Activated CD4-positive, CD25-positive, alpha-beta regulatory T cell (primary cell): Measurements from ENCODE around the gene ESPNL.
"Not testable (repeated sequence)": the region's sequence is repeated elsewhere in the genome, so short reads cannot be mapped to it uniquely, and the experiment has no call there.

Experiments
- DNase-seq, 4 experiments: peaks; one replicate each; lab custom pipeline; 2025; lab: John Stamatoyannopoulos, UW

ESPNL gene

DNA sequence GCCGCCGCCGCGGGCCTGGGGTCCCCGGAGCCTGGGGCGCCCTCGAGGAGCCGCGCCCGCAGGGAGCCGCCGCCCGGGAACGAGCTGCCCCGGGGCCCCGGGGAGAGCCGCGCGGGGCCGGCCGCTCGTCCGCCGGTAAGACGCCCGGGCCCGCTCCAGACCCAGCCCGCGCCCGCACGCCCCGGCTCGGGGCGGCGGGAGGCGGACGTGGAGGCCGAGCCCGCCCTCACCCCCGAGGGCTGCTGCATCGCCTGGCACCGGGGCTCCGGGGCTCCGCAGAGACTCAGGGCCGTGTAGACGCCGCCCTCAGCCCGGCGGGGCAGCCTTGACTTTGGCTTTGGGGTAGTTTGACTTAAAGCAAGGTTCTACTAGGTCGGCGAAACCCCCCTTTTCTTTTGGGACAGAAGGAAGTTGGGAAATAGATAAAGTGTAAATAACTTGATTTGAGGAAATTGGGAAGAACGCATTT, 59.0 kb downstream of the ESPNL start:
- DNase-seq: no peak

DNA sequence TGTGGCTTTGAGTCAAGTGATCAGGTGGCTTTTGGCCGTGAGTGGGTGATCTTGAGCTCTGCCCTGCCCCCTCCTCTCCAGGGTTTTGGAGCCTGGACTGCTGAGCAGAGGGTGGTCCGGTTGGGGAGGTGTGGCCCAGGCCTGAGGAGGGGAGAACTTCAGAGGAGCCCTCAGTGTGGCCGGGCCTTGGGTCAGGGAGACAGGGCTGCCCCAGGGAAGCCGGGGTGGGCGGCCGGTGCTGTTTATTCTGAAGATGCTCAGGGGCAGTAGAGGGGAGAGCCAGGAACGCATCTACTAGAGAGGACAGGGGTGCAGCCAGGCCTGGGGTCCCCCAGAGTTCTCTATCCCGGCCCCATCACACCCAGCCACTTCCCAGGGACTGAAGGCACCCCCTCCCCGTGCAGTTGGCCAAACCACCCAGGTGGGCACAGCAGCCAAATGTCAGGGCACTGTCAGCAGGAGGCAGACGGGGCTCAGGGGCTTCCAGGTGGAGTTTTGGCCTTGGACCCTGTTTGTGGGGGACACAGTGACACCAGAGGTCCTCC, 59.6 kb downstream of the ESPNL start:
- DNase-seq: no peak

DNA sequence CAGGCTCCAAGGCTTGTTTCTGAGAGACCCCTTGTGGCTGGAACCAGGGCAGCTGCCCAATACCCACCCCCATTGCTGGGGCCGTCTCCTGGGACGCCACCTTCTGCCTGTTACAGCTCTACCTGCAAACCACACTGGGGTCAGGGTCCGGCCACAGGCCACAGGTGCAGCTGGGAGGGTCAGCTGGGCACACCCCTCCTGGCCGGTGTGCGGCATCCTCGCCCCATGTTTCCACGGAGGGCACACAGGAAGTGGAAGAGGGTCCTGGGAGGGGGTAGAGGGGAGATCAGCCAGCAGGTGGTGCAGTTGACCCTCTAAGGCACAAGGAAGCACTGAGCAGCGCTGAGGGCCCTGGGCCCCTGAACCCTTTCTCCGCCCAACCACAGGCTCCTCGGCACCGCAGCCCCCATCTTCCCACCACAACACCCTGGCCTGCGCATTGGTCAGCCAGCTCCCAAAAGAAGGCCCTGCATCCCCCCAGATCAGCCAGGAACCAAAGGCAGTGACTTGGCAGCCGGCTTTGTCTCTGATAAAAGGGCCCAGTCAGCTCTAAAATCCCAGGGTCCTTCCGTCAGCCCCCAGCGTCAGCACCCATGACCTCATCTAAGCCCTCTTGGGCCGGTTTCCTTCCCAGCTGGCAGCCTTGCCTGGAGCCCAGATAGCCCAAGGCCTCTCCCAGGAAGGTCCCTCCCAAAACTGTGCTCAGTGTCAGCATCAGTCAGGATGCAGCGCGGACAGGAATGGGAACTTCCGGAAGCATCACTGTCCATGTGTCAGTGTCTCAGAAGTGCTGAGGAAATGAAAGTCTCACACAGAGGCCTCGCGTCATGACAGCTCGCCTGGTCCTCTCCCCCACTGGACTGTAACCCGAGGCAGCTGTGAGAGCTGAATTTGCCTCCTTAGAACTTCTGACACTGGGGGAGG, 60.3 kb downstream of the ESPNL start:
- no peak for DNase-seq

DNA sequence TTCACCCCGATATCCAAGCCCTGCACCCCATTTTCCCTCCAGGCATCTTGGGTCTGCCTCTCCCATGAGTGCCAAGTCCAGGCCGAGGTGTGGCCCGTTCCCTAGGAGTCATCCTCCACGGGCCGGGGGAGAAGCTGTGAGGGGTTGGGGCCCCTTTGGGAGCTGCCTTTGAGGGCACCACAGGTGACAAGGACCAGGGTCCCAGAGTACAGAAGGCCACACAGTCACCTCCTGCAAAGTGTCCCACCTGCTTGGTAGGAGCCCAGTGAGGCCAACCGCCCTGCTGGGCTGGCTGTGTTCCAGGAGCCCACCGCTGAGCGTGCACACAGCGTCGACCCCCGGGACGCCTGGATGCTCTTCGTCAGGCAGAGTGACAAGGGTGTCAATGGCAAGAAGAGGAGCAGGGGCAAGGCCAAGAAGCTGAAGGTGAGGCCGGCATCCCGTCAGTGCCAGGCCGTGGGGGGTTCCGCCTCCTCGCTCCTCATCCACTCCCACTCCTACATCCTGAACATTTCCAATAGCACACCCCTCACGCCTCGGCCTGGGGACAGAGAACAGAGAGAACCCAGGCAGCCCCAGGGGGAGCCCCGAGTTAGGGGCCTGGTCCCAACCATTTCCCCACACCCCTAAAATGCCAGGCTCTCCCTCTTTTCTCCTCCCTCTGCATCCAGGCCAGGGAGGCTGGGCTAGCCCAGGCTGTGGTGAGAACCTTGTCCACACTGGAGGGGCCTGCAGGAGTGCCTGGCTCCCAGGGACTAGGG, 61.3 kb downstream of the ESPNL start:
- no peak for DNase-seq

DNA sequence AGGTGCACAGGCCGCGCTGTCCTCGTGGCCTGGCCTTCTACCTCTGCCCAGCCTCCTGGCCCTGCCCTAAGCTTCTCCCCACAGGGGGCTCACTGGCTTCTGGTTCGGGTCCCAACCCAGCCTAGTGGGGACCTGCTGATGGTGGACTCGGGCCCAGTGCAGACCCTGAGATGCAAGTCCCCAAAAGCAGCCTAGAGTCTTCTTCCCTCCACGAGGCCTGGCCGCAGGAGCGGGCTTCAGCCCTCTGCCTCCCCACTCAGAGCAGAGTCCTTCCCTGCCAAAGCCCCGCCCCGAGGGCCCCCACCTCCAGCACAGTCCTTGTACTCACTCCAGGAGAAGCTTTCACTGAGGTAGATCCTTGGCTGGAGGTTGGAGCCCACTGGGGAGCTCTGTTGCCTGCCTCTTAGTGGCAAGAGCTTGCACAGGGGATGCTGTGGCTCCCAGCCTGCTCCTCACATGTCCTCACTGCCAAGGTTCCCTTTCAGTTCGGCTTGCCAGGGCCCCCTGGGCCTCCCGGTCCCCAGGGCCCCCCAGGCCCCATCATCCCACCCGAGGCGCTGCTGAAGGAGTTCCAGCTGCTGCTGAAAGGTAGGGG, 62.2 kb downstream of the ESPNL start:
- no peak for DNase-seq

DNA sequence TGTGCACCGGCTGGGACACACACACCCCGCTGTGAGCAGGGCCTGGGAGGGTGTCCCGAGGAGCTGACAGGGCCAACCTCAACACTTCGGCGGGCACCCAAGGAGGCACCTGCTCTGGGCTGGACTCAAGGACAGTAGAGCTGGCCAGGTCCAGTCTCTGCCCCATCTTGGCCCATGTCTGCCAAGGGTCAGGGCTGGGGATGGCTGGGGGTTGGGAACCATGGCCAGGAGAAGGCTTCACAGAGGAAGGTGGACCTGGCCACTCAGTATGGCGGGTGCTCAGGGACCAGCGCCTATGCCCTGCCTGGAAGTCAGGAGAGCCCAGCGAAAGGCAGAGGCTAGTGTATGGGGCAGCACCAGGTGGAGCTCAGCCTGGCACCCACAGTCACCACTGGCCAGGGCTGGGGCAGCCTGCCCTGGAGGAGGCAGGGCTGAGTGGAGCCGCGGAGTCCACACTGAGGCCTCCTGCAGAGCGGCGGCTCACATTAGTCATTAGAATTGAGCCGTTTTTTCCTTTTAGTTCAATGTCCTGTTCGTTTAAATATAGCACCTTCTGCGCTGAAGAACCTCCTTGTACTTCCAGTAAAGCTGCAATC, 62.8 kb downstream of the ESPNL start:
- no peak for DNase-seq

DNA sequence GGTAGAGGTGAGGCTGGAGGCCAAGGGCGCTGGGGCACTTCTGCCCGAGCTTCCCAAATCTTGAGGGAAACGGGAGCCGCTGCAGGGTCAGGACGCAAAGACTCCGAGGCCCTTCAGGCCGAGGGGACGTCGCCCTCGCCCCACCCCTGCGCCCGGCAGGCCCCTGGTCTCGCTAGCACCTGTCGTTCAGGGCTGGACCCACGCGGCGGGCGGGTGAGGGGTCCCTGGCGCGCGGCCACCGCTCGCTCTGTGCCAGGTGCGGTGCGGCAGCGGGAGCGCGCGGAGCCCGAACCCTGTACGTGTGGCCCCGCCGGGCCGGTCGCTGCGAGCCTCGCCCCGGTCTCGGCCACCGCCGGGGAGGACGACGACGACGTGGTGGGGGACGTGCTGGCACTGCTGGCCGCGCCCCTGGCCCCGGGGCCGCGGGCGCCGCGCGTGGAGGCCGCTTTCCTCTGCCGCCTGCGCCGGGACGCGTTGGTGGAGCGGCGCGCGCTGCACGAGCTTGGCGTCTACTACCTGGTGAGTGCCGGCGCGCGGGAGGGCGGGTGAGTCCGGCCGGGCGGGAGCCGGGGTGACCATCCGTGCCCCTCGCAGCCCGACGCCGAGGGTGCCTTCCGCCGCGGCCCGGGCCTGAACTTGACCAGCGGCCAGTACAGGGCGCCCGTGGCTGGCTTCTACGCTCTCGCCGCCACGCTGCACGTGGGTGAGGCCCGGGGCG, 63.5 kb downstream of the ESPNL start:
- DNase-seq: no peak

DNA sequence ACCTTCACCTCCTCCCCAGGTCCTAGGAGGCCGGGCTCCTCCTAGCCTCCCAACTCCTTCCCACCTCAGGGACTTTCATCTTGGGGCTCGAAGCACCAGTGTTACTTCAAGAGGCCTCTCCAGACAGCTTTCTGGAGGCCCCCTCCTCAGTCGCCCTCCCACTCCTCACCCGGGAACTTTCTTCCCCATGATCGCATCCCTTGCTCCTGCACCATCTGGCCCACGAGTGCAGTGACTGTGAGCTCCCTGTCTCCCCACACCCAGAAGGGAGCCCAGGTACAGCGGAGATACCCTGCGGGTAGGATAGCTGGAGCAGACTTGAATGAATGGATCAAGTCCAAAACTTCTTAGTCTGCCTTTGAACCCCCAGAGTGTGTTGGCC, 64.8 kb downstream of the ESPNL start:
- no peak for DNase-seq

DNA sequence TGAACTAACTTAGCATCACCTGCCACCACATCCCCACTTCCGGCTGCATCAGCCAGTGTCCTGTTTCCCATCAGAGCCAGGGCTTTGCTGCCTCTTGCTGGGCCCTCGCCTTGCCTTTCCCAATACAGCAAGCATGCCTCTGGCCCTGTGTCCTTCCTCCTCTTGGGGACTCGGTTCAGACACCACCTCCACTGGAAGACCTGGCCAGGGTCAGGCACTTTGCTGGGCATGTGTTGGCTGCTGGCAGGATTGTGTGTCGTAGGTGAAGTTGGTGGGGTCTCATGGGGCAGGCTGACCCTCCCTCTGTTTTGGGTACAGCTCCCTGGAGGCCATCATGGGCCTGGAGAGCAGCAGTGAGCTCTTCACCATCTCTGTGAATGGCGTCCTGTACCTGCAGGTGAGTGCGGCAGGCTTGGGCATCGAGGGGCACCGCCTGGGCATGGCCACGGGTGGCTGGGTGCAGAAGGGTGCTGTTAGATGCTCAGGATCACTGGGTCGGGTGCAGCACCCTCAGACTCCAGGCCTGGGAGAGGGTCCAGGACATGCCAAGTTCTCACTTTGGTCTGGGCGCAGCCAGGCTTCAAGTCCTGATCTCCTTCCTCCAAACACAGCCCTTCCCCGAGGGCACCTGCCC, 65.3 kb downstream of the ESPNL start:
- no peak for DNase-seq

DNA sequence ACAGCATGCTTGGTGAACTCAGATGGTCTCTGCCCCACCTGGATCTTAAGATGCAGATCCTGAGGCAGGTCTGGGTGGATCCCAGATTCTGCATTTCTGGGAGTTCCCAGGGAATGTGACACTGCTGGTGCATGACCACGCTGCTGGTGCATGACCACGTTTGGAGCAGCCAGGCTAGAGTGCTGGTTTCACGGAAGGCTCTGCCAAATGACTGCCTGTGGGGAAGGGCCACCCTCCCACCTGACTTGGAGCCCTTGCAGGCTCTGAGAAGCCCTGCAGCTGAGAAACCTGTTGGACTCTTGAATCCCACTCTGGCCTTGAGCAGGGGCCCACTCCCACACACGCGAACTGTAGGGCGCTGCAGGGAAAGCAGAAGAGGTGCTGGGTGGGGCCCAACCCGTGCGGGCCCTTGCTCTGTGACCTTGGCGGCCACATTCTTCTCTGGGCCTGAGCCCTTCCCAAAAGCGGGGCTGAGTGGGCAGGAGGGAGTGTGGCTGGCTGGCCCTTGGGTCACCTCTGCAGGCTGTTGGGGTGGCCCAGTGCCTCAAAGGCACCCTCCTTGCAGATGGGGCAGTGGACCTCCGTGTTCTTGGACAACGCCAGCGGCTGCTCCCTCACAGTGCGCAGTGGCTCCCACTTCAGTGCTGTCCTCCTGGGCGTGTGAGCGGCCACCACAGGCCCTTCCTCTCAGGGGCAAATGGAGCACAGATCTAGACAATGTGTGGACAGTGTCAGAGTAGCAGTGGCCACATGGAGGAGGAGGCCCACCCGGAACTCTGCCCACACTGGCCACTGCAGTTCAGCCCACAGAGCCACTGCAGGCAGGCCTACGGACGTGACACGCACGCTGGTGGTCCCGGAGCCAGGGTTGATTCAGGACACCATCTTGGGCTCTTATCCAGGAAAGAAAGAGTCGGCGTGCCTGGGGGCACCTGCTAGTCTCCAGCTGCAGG, 66.5 kb downstream of the ESPNL start:
- no peak for DNase-seq

DNA sequence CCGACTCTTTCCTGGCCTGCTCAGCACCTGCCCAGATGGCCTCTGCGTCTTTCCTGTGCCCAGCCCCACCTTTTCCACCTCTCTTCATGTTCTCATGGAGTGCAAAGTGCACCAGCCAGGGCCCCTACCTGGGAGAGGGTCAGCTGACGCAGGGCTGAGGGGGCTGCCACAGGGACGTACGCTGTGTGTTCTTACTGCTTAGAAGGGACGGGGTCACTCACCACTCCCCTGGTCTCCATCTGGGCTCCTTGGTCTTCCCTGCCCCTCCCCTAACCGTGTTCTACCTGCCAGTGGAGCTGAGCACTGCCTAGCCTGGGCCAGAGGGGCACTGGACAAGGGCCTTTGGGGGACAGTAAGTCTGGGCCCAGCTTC, 67.2 kb downstream of the ESPNL start:
- DNase-seq: no peak

DNA sequence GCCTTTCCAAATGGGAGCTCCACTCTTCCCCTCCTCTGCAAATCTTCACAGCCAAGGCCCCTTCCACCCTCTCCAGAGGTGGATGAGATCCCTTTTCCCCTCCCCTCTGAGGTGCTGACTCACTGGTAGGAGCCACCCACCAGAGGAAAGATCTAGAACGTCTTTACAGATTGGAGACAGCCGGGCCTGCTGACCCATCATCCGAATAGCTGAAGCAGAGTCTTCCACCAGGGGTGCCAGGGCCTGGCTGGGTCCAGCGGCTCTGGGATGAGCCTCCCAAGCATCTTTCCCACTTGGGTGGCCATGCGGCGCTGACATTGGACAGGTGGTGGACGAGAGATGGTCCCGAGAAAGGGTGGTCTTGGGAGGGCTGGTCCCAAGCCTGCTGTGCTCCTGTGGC, 67.6 kb downstream of the ESPNL start:
- no peak for DNase-seq

DNA sequence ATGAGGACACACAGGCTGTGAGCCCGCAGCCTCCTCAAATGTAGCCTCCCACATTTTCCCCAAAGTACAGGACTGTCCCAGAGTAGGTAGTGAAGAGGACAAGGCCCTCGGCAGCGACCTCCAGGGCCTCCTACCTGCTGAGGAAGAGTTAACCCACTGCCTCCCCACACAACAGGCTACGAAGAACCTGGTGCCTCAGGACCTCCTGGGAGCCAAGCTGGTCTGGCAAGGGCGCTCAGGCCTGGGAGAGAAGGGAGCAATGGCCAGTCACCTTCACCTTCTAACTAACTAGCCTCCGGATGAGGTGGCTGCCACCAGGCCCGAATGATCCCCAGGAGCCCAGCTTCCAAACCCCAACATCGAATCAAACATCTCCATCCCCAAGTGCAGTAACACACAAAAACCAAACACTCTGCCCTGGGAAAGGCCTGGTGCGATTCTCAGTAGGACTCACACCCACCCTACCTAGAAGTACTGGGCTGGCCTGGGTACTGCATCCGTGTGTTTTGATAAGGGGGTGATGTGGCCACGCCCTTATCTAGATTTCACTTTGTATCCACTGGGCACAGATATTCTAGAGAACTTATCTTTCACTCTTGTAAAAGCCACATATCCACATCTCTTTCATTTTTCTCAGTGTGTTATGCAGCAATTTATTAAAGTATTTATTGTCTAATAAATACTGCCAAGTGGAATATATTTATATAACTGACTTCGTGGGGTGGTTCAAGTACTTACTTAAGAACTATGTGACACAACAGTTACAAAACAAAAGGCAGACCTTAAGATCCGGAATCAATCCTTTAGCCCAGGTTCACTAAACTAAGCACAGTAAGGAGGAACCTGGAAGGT, 68.3 kb downstream of the ESPNL start:
- no peak for DNase-seq

DNA sequence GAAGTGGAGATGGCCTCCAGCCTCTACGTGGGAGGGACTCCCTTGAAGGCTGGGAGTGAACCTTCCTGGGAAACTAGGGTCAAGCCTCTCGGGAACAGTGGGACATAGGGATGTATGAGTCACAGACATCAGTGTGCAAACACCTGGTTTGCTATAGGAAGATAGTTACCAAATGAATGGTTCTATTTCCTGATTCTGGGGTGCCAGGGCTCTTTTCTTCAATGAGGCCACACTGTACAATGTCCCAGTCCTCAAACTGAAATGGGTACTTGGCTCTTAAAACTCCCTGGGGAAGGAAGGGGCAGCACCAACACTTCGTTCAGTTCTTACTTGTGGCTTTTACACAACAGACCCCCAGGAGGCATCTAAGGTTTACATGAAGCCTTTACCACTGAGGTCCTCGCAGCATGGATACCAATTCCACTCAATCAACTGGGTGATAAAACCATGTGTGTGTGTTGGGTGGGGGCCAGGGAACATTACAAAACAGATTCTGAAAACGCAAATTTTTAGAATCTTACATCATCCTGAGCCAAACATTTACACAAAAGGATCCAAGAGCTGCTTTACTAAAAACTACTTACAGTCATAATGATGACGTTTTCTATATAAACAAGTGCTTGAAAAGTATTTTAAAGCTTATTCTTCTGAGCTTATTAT, 69.0 kb downstream of the ESPNL start:
- DNase-seq: no peak

DNA sequence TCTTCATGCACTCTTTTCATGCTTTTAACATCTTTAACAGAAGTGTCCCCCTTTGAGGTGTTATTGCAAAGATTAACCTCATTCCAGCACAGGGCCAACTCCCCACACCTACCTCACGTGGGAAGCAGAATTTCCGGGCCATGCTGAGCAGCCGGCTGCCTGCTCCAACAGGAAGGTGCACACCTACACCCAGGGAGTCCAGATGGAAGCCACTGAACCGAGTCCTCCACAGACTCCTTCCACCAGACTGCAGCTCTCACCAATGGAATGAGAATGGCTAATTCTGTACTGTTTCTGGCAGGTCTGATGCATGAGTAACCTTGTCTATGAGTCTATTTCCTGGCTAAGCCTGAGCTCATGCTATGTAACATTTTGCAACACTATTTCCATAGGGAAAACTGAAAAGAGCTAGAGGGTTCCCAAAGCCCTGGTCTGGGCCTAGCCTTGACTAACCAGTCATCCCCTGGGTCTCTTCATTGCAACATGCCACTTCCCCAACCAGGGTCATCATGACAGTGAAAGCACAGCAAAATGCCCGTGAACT, 69.6 kb downstream of the ESPNL start:
- DNase-seq: no peak

DNA sequence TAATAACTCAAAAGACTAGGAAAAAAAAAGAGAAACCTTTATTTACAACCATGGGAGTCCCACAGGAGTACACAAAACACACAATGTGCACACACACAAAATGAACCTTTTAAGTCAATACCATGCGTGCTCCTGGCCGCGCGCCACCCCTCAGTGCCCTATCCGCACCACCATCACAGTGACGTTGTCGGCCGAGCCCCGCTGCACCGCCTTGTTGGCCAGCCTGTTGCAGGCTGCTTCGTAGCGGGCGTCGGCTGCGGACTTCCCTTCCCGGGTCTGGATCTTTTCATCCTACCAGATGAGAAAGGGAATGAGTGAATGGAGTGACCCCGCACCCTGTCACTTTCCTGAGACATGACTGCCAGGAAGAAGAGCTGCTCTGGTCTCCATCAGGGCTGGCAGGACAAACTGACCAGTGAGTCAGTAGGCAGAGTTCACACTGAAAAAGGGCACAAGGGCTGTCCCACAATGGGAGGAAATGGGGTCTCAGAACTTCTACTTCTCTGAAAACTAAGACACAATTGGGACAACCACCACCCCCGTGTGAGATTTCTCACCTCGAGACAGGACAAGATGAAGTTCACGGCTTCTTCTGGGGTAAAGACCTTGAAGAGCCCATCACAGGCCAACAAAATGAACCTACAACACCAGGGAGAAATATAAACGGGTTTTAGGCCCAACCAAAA, 70.4 kb downstream of the ESPNL start:
- DNase-seq: no peak

DNA sequence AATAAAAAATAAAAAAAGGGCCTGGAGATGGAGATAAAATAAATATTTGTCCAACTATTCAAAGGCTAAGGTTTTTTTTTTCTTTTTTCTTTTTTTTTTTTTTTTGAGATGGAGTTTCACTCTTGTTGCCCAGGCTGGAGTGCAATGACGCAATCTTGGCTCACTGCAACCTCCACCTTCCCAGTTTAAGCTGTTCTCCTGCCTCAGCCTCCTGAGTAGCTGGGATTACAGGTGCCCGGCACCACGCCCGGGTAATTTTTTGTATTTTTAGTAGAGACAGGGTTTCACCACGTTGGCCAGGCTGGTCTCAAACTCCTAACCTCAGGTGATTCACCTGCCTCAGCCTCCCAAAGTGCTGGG, 70.9 kb downstream of the ESPNL start:
- DNase-seq: not testable (repeated sequence)
